ENCODE data around the gene SART3. TPM values are rescaled to one million over a fixed set of nuclear protein-coding genes. Genes with fewer than 3 reads are reported as not detected.

The SART3 gene
- total and polyA plus RNA-seq, 11 donors, result 13.3 to 33.2 (median 24.0) TPM

GRCh38 chr12:108507971-108508642 is 52.9 kb downstream of the SART3 start:
- peaks cover 0 to 7% (median 0%) of the 10 kb centered on the region in 12 donors for H3K4me1 ChIP-seq
- intact Hi-C loops (cut with DNase I), result loop anchor here in 2 of 10 donors (10.0 kb wide), 2 partner anchors 413 to 583 kb away; no protein-coding TSS in a partner anchor
- TF ChIP-seq POLR2A (IDR thresholded peaks at IDR 0.05) (no peak), CTCF (IDR thresholded peaks at IDR 0.05) (no peak)

GRCh38 chr12:108505129-108505528 is 55.8 kb downstream of the SART3 start:
- TF ChIP-seq CTCF (IDR thresholded peaks at IDR 0.05), result no peak
- no peak for TF ChIP-seq POLR2A (IDR thresholded peaks at IDR 0.05)
- Histone ChIP-seq H3K4me3 (no peak overlapping the region), H3K4me1 (no peaks in the 10 kb centered on the region), H3K36me3 (no peaks in the 10 kb centered on the region), H3K27ac (no peak overlapping the region), H3K9me3 (peaks cover 0 to 16% (median 8%) of the 10 kb centered on the region in 12 donors), H3K27me3 (peaks cover 0 to 6% (median 0%) of the 10 kb centered on the region in 9 donors)
- WGBS, 4 donors, result 71 to 79% (median 75%) methylated on average over 7 of the region's 7 CpGs
- intact Hi-C loops (cut with DNase I), result loop anchor here in 2 of 10 donors (10.0 kb wide), 2 partner anchors 410 to 580 kb away; no protein-coding TSS in a partner anchor
- DNase-seq (no peak), ATAC-seq (no peak)

More at GRCh38 chr12:108507971-108508642, 52.9 kb downstream of the SART3 start:
- Histone ChIP-seq H3K4me3 (no peak overlapping the region), H3K27me3 (peaks cover 0 to 4% (median 0%) of the 10 kb centered on the region in 9 donors), H3K27ac (no peak overlapping the region), H3K9me3 (peaks cover 0 to 8% (median 3%) of the 10 kb centered on the region in 12 donors), H3K36me3 (no peaks in the 10 kb centered on the region)
- 48 to 65% (median 59%) methylated on average over 3 of the region's 3 CpGs for WGBS, 4 donors
- ATAC-seq (no peak), DNase-seq (no peak)

GRCh38 chr12:108502922-108503321 is 58.1 kb downstream of the SART3 start:
- H3K27me3 ChIP-seq, result peaks cover 0 to 18% (median 0%) of the 10 kb centered on the region in 9 donors
- no peak for DNase-seq
- ATAC-seq, result no peak
- no peak for TF ChIP-seq CTCF (IDR thresholded peaks at IDR 0.05)
- TF ChIP-seq POLR2A (IDR thresholded peaks at IDR 0.05), result no peak
- H3K9me3 ChIP-seq, result peaks cover 0 to 16% (median 6%) of the 10 kb centered on the region in 12 donors
- H3K4me3 ChIP-seq, result no peak overlapping the region
- WGBS, 4 donors, result 71 to 84% (median 73%) methylated on average over 2 of the region's 2 CpGs
- intact Hi-C loops (cut with DNase I), result loop anchor here in 3 of 10 donors (5.0 to 10.0 kb wide), 3 partner anchors 408 to 826 kb away; no protein-coding TSS in a partner anchor
- no peaks in the 10 kb centered on the region for H3K36me3 ChIP-seq
- H3K4me1 ChIP-seq, result no peaks in the 10 kb centered on the region
- H3K27ac ChIP-seq, result no peak overlapping the region

- Histone ChIP-seq H3K4me1 (no peaks in the 10 kb centered on the region), H3K9me3 (peaks cover 0 to 9% (median 4%) of the 10 kb centered on the region in 12 donors), H3K27ac (no peak overlapping the region), H3K36me3 (no peaks in the 10 kb centered on the region), H3K27me3 (peaks cover 0 to 53% (median 0%) of the 10 kb centered on the region in 9 donors), H3K4me3 (no peak overlapping the region)
- DNase-seq, result no peak
- intact Hi-C loops (cut with DNase I), result no loop called here
- 77 to 82% (median 79%) methylated on average over 11 of the region's 11 CpGs for whole genome bisulfite sequencing, 4 donors
- no peak for ATAC-seq
- TF ChIP-seq CTCF (IDR thresholded peaks at IDR 0.05), result no peak
- no peak for TF ChIP-seq POLR2A (IDR thresholded peaks at IDR 0.05)
These were observed 62.8 kb downstream of the SART3 start for GRCh38 chr12:108498136-108498535.

All from heart left ventricle (tissue), 16 donors.